ENCODE data around the gene DLL3.

The DLL3 gene

GRCh38 chr19:39518975-39519374, 20.2 kb downstream of the DLL3 start:
- no peak for DNase-seq

- no peak for DNase-seq
Measured at GRCh38 chr19:39520541-39521484, 22.1 kb downstream of the DLL3 start.

- DNase-seq, result no peak
Measured at GRCh38 chr19:39524495-39524894, 25.7 kb downstream of the DLL3 start.

- no peak for DNase-seq
Measured at GRCh38 chr19:39525205-39525604, 26.5 kb downstream of the DLL3 start.

GRCh38 chr19:39531834-39532232, 33.1 kb downstream of the DLL3 start:
- DNase-seq, result no peak

GRCh38 chr19:39532233-39533002, 33.7 kb downstream of the DLL3 start, which contains the start of gene EID2B:
Gene EID2B, minus strand, starts transcription at chr19:39532852. Its CDS starts 50 bp downstream, at chr19:39532802.
- peak; percentile 86 to 95 (median 91) for DNase-seq

GRCh38 chr19:39533003-39533512, 34.3 kb downstream of the DLL3 start:
- DNase-seq, result no peak

GRCh38 chr19:39533791-39534190, 35.0 kb downstream of the DLL3 start:
- DNase-seq, result no peak

GRCh38 chr19:39539165-39539517, 40.4 kb downstream of the DLL3 start:
- peak in 1 of 5 experiments; percentile 63 for DNase-seq

- peak; percentile 82 to 94 (median 89) for DNase-seq
Measured at GRCh38 chr19:39539518-39540332, 41.0 kb downstream of the DLL3 start, which contains the start of gene EID2. Gene EID2, minus strand, starts transcription at chr19:39540161. Its CDS starts 82 bp downstream, at chr19:39540079.

- no peak for DNase-seq
Measured at GRCh38 chr19:39540333-39540673, 41.6 kb downstream of the DLL3 start.

GRCh38 chr19:39542206-39542605, 43.5 kb downstream of the DLL3 start:
- no peak for DNase-seq

GRCh38 chr19:39543477-39543857, 44.7 kb downstream of the DLL3 start:
- DNase-seq, result no peak

- no peak for DNase-seq
Measured at GRCh38 chr19:39544226-39544903, 45.6 kb downstream of the DLL3 start.

- DNase-seq, result peak in 1 of 5 experiments; percentile 24
Measured at GRCh38 chr19:39544911-39545310, 46.2 kb downstream of the DLL3 start.

GRCh38 chr19:39546599-39546998, 47.9 kb downstream of the DLL3 start:
- no peak for DNase-seq

- peak in 1 of 5 experiments; percentile 45 for DNase-seq
Measured at GRCh38 chr19:39550197-39550596, 51.5 kb downstream of the DLL3 start.

- DNase-seq, result no peak
Measured at GRCh38 chr19:39553082-39553652, 54.4 kb downstream of the DLL3 start.

GRCh38 chr19:39554701-39555311, 56.1 kb downstream of the DLL3 start:
- no peak for DNase-seq

GRCh38 chr19:39555883-39556282, 57.1 kb downstream of the DLL3 start:
- no peak for DNase-seq
